ENCODE results near the gene TGM2. TPM values are rescaled to one million over a fixed set of nuclear protein-coding genes. Genes with fewer than 3 reads are reported as not detected.
A peak's percentile ranks its signal among the peaks of the same experiment; 100 is the strongest.

The TGM2 gene
- total RNA-seq, 1 donor from 2014 or later: 362 TPM

DNA sequence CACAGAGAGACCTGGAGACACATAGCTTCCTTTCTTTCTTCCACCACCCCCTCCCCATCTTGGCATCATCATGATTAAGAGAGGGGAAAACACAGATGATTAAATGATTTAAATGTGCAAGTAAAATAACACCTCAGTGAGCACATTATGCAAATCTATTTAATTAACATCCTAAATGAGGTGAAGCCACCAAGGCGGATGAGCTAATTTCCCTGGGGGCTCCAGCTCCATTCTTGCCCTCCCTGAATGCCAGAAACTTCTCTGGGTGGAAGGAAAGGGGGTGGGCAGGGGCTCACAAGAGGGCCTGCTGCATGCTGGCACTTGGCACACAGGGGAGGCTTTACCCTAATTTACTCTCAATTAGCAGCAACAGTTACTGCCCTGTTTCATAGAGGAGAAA lies 32.5 kb upstream of the TGM2 start:
- peaks cover 23% of the 10 kb centered on the region for H3K4me1 ChIP-seq
- TF ChIP-seq, protein P1, sequence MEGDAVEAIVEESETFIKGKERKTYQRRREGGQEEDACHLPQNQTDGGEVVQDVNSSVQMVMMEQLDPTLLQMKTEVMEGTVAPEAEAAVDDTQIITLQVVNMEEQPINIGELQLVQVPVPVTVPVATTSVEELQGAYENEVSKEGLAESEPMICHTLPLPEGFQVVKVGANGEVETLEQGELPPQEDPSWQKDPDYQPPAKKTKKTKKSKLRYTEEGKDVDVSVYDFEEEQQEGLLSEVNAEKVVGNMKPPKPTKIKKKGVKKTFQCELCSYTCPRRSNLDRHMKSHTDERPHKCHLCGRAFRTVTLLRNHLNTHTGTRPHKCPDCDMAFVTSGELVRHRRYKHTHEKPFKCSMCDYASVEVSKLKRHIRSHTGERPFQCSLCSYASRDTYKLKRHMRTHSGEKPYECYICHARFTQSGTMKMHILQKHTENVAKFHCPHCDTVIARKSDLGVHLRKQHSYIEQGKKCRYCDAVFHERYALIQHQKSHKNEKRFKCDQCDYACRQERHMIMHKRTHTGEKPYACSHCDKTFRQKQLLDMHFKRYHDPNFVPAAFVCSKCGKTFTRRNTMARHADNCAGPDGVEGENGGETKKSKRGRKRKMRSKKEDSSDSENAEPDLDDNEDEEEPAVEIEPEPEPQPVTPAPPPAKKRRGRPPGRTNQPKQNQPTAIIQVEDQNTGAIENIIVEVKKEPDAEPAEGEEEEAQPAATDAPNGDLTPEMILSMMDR (IDR thresholded peaks at IDR 0.05): no peak
- H3K36me3 ChIP-seq: no peaks in the 10 kb centered on the region
- no peak for ATAC-seq
- intact Hi-C loops (cut with DNase I): no loop called here
- no peaks in the 10 kb centered on the region for H3K9me3 ChIP-seq
- H3K27ac ChIP-seq: no peak overlapping the region
- H3K27me3 ChIP-seq (ENCODE audit: low read depth): no peaks in the 10 kb centered on the region
- no peak overlapping the region for H3K4me3 ChIP-seq
- DNase-seq: no peak

DNA sequence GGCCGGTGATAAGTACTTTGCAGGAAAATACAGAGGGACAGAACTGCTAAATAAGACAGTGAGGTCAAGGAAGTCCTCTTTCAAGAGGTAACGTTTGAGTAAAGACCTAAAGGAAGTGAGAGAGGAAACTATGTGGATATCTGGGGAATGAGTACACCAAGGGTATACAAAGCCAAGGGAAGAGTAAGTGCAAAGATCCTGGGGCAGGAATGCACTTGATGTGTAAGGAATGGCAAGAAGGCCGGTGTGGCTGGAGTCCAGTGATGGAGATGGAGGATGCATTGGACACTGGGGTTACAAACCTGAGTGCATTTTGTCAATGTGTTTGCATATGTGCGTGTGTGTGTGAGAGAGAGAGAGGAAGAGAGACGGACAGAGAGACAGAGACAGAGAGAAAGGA lies 32.1 kb upstream of the TGM2 start:
- H3K9me3 ChIP-seq: no peaks in the 10 kb centered on the region
- no peak overlapping the region for H3K27ac ChIP-seq
- no peak for ATAC-seq
- H3K4me1 ChIP-seq: peaks cover 23% of the 10 kb centered on the region
- H3K27me3 ChIP-seq (ENCODE audit: low read depth): no peaks in the 10 kb centered on the region
- intact Hi-C loops (cut with DNase I): no loop called here
- no peak overlapping the region for H3K4me3 ChIP-seq
- no peaks in the 10 kb centered on the region for H3K36me3 ChIP-seq
- no peak for DNase-seq
- TF ChIP-seq, protein P1 (IDR thresholded peaks at IDR 0.05): no peak

DNA sequence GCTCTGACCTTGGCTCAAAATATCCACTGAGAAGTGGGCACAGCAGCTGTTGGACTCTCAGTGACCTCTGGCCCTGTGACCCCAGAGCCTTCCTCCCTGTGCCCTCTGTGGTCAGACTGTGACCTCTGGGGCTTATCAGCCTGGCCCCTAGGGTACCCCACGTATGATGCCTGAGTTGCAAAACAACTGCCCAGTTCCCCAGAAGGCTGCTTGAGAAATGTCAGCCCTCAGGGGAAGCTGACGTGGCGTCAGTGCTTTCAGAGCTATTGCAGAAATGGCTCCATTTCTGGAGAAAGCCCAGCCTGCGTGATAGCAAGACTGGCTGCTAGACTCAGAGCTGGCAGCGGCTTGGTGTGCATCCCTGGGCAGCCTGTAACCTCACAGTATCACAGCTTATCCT lies 31.5 kb upstream of the TGM2 start:
- intact Hi-C loops (cut with DNase I): no loop called here
- H3K4me1 ChIP-seq: peaks cover 23% of the 10 kb centered on the region
- peak; percentile 76 for DNase-seq

DNA sequence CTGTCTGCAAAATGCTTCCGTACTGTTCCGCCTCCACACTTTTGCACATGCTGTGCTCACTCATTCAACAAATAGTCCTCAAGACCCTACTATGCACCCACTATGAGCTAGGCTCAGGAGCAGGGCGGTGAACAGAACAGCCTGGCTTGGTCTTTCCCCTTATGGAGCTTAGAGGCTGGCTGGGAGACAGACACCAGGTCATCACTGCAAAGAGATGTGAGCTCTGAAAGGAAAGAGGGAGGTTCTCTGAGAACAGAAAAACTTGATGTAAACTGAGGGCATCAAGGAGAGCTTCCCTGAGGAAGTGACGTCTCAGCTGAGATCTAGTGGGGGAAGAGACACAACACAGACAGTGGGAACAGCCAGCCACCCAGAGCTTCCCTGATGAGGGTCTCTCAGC lies 31.0 kb upstream of the TGM2 start:
- no peaks in the 10 kb centered on the region for H3K27me3 ChIP-seq (ENCODE audit: low read depth)
- intact Hi-C loops (cut with DNase I): no loop called here
- no peaks in the 10 kb centered on the region for H3K9me3 ChIP-seq
- H3K4me3 ChIP-seq: no peak overlapping the region
- no peaks in the 10 kb centered on the region for H3K36me3 ChIP-seq
- ATAC-seq (no peak), DNase-seq (no peak)
- H3K27ac ChIP-seq: peak overlapping the region; percentile 58
- H3K4me1 ChIP-seq: peaks cover 23% of the 10 kb centered on the region
- TF ChIP-seq, protein P1 (IDR thresholded peaks at IDR 0.05): no peak

More for the DNA sequence above, 31.5 kb upstream of the TGM2 start:
- Histone ChIP-seq H3K36me3 (no peaks in the 10 kb centered on the region), H3K27me3 (ENCODE audit: low read depth) (no peaks in the 10 kb centered on the region), H3K27ac (peak overlapping the region; percentile 58), H3K4me3 (no peak overlapping the region), H3K9me3 (no peaks in the 10 kb centered on the region)
- TF ChIP-seq, protein P1 (IDR thresholded peaks at IDR 0.05): no peak
- peak; percentile 74 to 80 for ATAC-seq

DNA sequence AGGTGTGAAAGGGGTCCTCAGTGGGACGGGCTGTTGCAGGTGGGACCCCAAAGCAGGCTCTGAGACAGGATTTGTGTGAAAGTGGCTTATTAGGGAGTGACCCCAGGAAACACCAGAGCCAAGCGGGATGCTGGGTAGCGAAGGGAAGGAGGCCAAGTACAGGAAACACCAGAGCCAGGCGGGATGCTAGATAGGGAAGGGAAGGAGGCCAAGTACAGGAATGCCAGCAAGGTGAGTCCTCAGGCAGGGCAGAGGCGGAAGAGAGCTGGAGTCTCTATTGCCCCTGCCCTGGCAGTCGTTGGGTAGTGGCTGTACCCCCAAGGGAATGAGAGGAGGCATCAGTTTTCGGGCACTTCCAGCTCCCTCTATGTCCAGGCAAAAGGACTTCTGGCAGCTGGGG lies 30.5 kb upstream of the TGM2 start:
- Histone ChIP-seq H3K27me3 (ENCODE audit: low read depth) (no peaks in the 10 kb centered on the region), H3K27ac (no peak overlapping the region), H3K4me1 (peaks cover 23% of the 10 kb centered on the region), H3K4me3 (no peak overlapping the region), H3K9me3 (no peaks in the 10 kb centered on the region), H3K36me3 (no peaks in the 10 kb centered on the region)
- intact Hi-C loops (cut with DNase I): no loop called here
- TF ChIP-seq, protein P1 (IDR thresholded peaks at IDR 0.05): no peak
- DNase-seq: no peak
- ATAC-seq: no peak

Measured in lower lobe of right lung (tissue), 2 donors.